Measurements from ENCODE around the gene SPATA46. TPM values are rescaled to one million over a fixed set of nuclear protein-coding genes. Genes with fewer than 3 reads are reported as not detected.

SPATA46 gene
- total and polyA plus RNA-seq, 2 donors (not counting 3 experiments of a cell fraction or from before 2014, with no cell fraction given): not detected

DNA sequence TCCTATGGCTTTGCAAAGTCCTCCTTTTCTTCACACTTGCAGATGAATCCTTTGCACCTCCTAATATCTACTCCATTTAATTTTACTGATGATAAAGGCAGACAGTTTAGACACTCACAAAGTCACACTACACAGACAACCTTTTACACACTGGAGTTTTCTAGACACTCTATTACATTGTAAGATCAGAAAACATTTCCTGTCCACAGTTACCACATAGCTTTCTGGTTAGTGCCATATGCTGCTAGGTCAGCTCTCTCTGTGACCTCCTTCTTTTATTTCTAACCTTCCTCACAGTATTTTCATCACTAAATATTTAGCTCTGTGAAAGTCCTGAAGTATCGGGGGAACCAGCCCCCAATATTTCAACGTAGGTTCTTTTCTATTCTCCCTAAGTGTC, 30.2 kb upstream of the SPATA46 start:
- no peak overlapping the region for H3K4me2 ChIP-seq (ENCODE audit: insufficient read depth, low read length)
- no peaks in the 10 kb centered on the region for H4K20me1 ChIP-seq (replicated peaks; ENCODE audit: control insufficient read depth, extremely low read depth, insufficient read depth, low read length)
- H3K9me1 ChIP-seq (replicated peaks; ENCODE audit: control insufficient read depth, extremely low read depth, insufficient read depth, low read length): no peaks in the 10 kb centered on the region
- H3K36me3 ChIP-seq (ENCODE audit: control insufficient read depth in 2 of 2, extremely low read depth in 1 of 2, insufficient read depth in 2 of 2, low read length in 2 of 2): no peaks in the 10 kb centered on the region
- DNase-seq (ENCODE audit: low read depth, low spot score): no peak
- H3K9me3 ChIP-seq (replicated peaks; ENCODE audit: control insufficient read depth, insufficient read depth, low read length): no peaks in the 10 kb centered on the region
- no peak overlapping the region for H3K4me3 ChIP-seq (replicated peaks in 1 of 3; ENCODE audit: insufficient read depth in 1 of 3, low read depth in 1 of 3, low read length in 3 of 3)
- TF ChIP-seq MYC (IDR thresholded peaks at IDR 0.05; ENCODE audit: low read depth, low read length) (no peak), GATA2 (IDR thresholded peaks at IDR 0.05; ENCODE audit: insufficient read depth, insufficient read length, low read depth, low read length) (no peak)
- TF ChIP-seq, protein P1, sequence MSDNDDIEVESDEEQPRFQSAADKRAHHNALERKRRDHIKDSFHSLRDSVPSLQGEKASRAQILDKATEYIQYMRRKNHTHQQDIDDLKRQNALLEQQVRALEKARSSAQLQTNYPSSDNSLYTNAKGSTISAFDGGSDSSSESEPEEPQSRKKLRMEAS (IDR thresholded peaks at IDR 0.05; ENCODE audit: insufficient read depth, insufficient read length): no peak
- ChIA-PET POLR2A (no interaction called here), CTCF (interaction anchor here (0.9 to 1.5 kb wide), 2 partner anchors 8 to 351 kb away, joined by 3 to 4 read pairs; no protein-coding TSS in a partner anchor)
- H3K9ac ChIP-seq (replicated peaks; ENCODE audit: extremely low read depth, insufficient read depth, low read length): no peak overlapping the region
- no peaks in the 10 kb centered on the region for H3K27me3 ChIP-seq (ENCODE audit: control insufficient read depth in 2 of 2, insufficient read depth in 2 of 2, low read length in 2 of 2)
- intact Hi-C loops (cut with micrococcal nuclease) (no loop called here), dilution Hi-C loops (cut with MboI; ENCODE audit: extremely low pct_ligation_motif_present, low sequenced_read_pairs) (no loop called here)
- no peak overlapping the region for H3K27ac ChIP-seq (ENCODE audit: insufficient read depth, low read depth, low read length)
- peaks cover 3% of the 10 kb centered on the region for H3K4me1 ChIP-seq (ENCODE audit: control insufficient read depth, extremely low read depth, insufficient read depth, low read length)
- H3K79me2 ChIP-seq (ENCODE audit: control insufficient read depth, insufficient read depth, low read length): no peaks in the 10 kb centered on the region
- no TSS peak for BruUV-seq (replicated peaks)
- no peak for FAIRE-seq
- no peak overlapping the region for H2AFZ ChIP-seq (ENCODE audit: low read depth, low read length)

DNA sequence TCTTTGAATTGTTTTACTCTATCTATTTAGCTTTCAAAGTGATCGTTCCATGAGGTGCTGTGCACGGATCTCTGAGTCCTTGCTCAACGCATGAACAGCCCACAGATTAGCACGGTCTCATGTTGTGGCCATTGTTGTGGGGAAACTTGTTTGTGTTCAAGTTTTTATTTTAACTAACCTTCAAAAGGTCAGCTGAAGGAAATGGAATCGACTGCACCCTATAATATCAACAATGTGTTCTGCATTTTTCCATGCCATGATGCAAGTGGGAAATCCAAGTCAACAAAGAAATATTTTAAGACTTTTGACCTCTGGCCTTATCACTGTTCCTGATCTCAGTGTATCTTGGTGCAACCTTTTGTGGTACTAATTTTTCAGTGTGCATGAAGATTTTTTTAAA, 29.1 kb upstream of the SPATA46 start:
- no peaks in the 10 kb centered on the region for H3K36me3 ChIP-seq (ENCODE audit: control insufficient read depth in 2 of 2, extremely low read depth in 1 of 2, insufficient read depth in 2 of 2, low read length in 2 of 2)
- no peaks in the 10 kb centered on the region for H3K27me3 ChIP-seq (ENCODE audit: control insufficient read depth in 2 of 2, insufficient read depth in 2 of 2, low read length in 2 of 2)
- no peak for TF ChIP-seq EZH2 (IDR thresholded peaks at IDR 0.05; ENCODE audit: borderline replicate concordance, low read depth, low read length, severe bottlenecking)
- TF ChIP-seq GATA2 (IDR thresholded peaks at IDR 0.05; ENCODE audit: insufficient read depth, insufficient read length, low read depth, low read length): peak; percentile 38
- no peak for TF ChIP-seq MYC (IDR thresholded peaks at IDR 0.05; ENCODE audit: low read depth, low read length)
- TF ChIP-seq, protein P2, sequence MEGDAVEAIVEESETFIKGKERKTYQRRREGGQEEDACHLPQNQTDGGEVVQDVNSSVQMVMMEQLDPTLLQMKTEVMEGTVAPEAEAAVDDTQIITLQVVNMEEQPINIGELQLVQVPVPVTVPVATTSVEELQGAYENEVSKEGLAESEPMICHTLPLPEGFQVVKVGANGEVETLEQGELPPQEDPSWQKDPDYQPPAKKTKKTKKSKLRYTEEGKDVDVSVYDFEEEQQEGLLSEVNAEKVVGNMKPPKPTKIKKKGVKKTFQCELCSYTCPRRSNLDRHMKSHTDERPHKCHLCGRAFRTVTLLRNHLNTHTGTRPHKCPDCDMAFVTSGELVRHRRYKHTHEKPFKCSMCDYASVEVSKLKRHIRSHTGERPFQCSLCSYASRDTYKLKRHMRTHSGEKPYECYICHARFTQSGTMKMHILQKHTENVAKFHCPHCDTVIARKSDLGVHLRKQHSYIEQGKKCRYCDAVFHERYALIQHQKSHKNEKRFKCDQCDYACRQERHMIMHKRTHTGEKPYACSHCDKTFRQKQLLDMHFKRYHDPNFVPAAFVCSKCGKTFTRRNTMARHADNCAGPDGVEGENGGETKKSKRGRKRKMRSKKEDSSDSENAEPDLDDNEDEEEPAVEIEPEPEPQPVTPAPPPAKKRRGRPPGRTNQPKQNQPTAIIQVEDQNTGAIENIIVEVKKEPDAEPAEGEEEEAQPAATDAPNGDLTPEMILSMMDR (IDR thresholded peaks at IDR 0.05; ENCODE audit: extremely low read depth in 1 of 2, insufficient read depth in 1 of 2, low read depth in 1 of 2, low read length in 2 of 2): no peak
- TF ChIP-seq POLR2AphosphoS5 (IDR thresholded peaks at IDR 0.05; ENCODE audit: insufficient read depth, low read depth, low read length): no peak
- H3K4me1 ChIP-seq (ENCODE audit: control insufficient read depth, extremely low read depth, insufficient read depth, low read length): peaks cover 3% of the 10 kb centered on the region
- H3K4me2 ChIP-seq (ENCODE audit: insufficient read depth, low read length): no peak overlapping the region
- no peak overlapping the region for H3K4me3 ChIP-seq (replicated peaks in 1 of 3; ENCODE audit: insufficient read depth in 1 of 3, low read depth in 1 of 3, low read length in 3 of 3)
- ChIA-PET CTCF (interaction anchor here (0.9 kb wide), 1 partner anchor 350 kb away, joined by 3 read pairs; no protein-coding TSS in a partner anchor), POLR2A (no interaction called here)
- intact Hi-C loops (cut with micrococcal nuclease): no loop called here
- peak; percentile 53 for DNase-seq (ENCODE audit: low read depth, low spot score)
- H3K27ac ChIP-seq (ENCODE audit: insufficient read depth, low read depth, low read length): no peak overlapping the region
- no TSS peak for BruUV-seq (replicated peaks)
- H3K9me1 ChIP-seq (replicated peaks; ENCODE audit: control insufficient read depth, extremely low read depth, insufficient read depth, low read length): no peaks in the 10 kb centered on the region
- H3K9me3 ChIP-seq (replicated peaks; ENCODE audit: control insufficient read depth, insufficient read depth, low read length): no peaks in the 10 kb centered on the region
- no peak for FAIRE-seq
- no peak overlapping the region for H3K9ac ChIP-seq (replicated peaks; ENCODE audit: extremely low read depth, insufficient read depth, low read length)
- H3K79me2 ChIP-seq (ENCODE audit: control insufficient read depth, insufficient read depth, low read length): no peaks in the 10 kb centered on the region
- H2AFZ ChIP-seq (ENCODE audit: low read depth, low read length): peak overlapping the region; percentile 83
- no peaks in the 10 kb centered on the region for H4K20me1 ChIP-seq (replicated peaks; ENCODE audit: control insufficient read depth, extremely low read depth, insufficient read depth, low read length)
- dilution Hi-C loops (cut with MboI; ENCODE audit: extremely low pct_ligation_motif_present, low sequenced_read_pairs): no loop called here
